AG04450 (cell line): Measurements from ENCODE around the gene OR13D1. TPM values are rescaled to one million over a fixed set of nuclear protein-coding genes. Genes with fewer than 3 reads are reported as not detected.

Experiments
- CTCF ChIA-PET: fragments of 300-600, 350-600 bp; formaldehyde crosslinking; extraction: SDS; loops from one replicate; lab custom pipeline; 2022; ENCODE audit warnings: antibody characterized with exemption, inconsistent platforms; lab: Charles Lee
- POLR2A ChIA-PET: fragments of 350-600 bp; formaldehyde crosslinking; extraction: SDS; loops from one replicate; lab custom pipeline; 2021; ENCODE audit warnings: antibody characterized with exemption, inconsistent platforms; lab: Yijun Ruan, JAX
- DNase-seq: peaks from one replicate; pipeline ENCODE4 v3.0.0-alpha.2; 2011; ENCODE audit warnings: low read depth, low spot score
- H3K27ac ChIP-seq: one replicate; pipeline ENCODE4 v1.5.1; 2012; ENCODE audit warnings: low read depth, low read length, control low read depth
- H3K27me3 ChIP-seq: one replicate; pipeline ENCODE4 v1.6.0; 2012; ENCODE audit warnings: low read length; ENCODE audit not compliant: control insufficient read depth, insufficient read depth
- H3K4me3 ChIP-seq: 2 replicates; pipeline ENCODE4 v1.5.1; 2011; ENCODE audit warnings: mild to moderate bottlenecking, low read depth, low read length, control low read depth
- H3K9me3 ChIP-seq: 2 replicates; pipeline ENCODE4 v1.5.1; 2012; ENCODE audit warnings: low read length; ENCODE audit not compliant: control insufficient read depth, insufficient read depth
- CTCF ChIP-seq: IDR thresholded peaks from 2 replicates; pipeline ENCODE4 v1.5.1; 2011; ENCODE audit warnings: low read depth, low read length, control low read depth, inconsistent platforms
- polyA plus RNA-seq: library from polyadenylated mRNA; depleted of rRNA; stranded (reverse); fragments of >200 nt; gene quantifications from 2 replicates; pipeline ENCODE4 v1.2.3, GENCODE V29; 2011; rRNA removed

The OR13D1 gene
- polyA plus RNA-seq, 1 experiment, result not detected

GRCh38 chr9:104743376-104743985 is 49.2 kb downstream of the OR13D1 start:
- no peaks in the 10 kb centered on the region for H3K27me3 ChIP-seq
- ChIA-PET POLR2A (no interaction called here), CTCF (interaction anchor here (0.5 to 1.5 kb wide), 6 partner anchors 12 to 1247 kb away, joined by 3 to 6 read pairs (median 4); no protein-coding TSS in a partner anchor)
- H3K9me3 ChIP-seq, result no peaks in the 10 kb centered on the region; the same call in 1 of the 2 replicates
- H3K27ac ChIP-seq, result no peak overlapping the region
- peak; percentile 21 for DNase-seq
- H3K4me3 ChIP-seq, result no peak overlapping the region
- TF ChIP-seq CTCF, result peak; percentile 73

Other genes starting within 250 kb of the OR13D1 start
- not detected in 2 replicates for gene OR13F1, start 190.3 kb upstream of the OR13D1 start, polyA plus RNA-seq
- gene OR13C4, start 167.3 kb upstream of the OR13D1 start, polyA plus RNA-seq, result not detected in 2 replicates
- not detected in 2 replicates for gene OR13C3, start 157.7 kb upstream of the OR13D1 start, polyA plus RNA-seq
- not detected in 2 replicates for gene OR13C8, start 125.3 kb upstream of the OR13D1 start, polyA plus RNA-seq
- not detected in 2 replicates for gene OR13C5, start 95.1 kb upstream of the OR13D1 start, polyA plus RNA-seq
- gene OR13C2, start 88.9 kb upstream of the OR13D1 start, polyA plus RNA-seq, result not detected in 2 replicates
- gene OR13C9, start 76.3 kb upstream of the OR13D1 start, polyA plus RNA-seq, result not detected in 2 replicates
- 30.5 and 42.5 TPM in 2 replicates for gene NIPSNAP3A, start 53.2 kb downstream of the OR13D1 start, polyA plus RNA-seq
- 1.4 and 1.8 TPM in 2 replicates for gene NIPSNAP3B, start 69.6 kb downstream of the OR13D1 start, polyA plus RNA-seq
- gene ABCA1, start 233.6 kb downstream of the OR13D1 start, polyA plus RNA-seq, result 27.3 and 29.6 TPM in 2 replicates